Astrocyte (in vitro differentiated cells and primary cell): ENCODE data around the gene MED9. TPM values are rescaled to one million over a fixed set of nuclear protein-coding genes. Genes with fewer than 3 reads are reported as not detected.

ENCODE experiments used
- DNase-seq: peaks from one replicate; pipeline ENCODE4 v3.0.0-alpha.2; 2010; ENCODE audit warnings: low read depth
- FAIRE-seq: peaks from 2 replicates; lab custom pipeline; 2011; peaks lifted over from hg19 to GRCh38; lab: Jason Lieb, UNC
- H2AFZ ChIP-seq: 2 replicates; pipeline ENCODE4 v1.6.0; 2012; ENCODE audit warnings: low read depth, low read length, inconsistent platforms
- H3K27ac ChIP-seq: 2 replicates; pipeline ENCODE4 v1.5.1; 2011; ENCODE audit warnings: low read depth, low read length, inconsistent platforms
- H3K27me3 ChIP-seq: 2 replicates; pipeline ENCODE4 v1.6.0; 2011; ENCODE audit warnings: low read length, inconsistent platforms; ENCODE audit not compliant: insufficient read depth
- H3K36me3 ChIP-seq: 2 replicates; pipeline ENCODE4 v1.5.1; 2011; ENCODE audit warnings: low read length, inconsistent platforms; ENCODE audit not compliant: insufficient read depth
- H3K4me1 ChIP-seq: 2 replicates; pipeline ENCODE4 v1.5.1; 2011; ENCODE audit warnings: low read length, inconsistent platforms; ENCODE audit not compliant: insufficient read depth
- H3K4me2 ChIP-seq: 2 replicates; pipeline ENCODE4 v1.6.0; 2012; ENCODE audit warnings: low read length, inconsistent platforms
- H3K4me3 ChIP-seq: 2 replicates; pipeline ENCODE4 v1.5.1; 2011; ENCODE audit warnings: low read depth, mild to moderate bottlenecking, low read length, inconsistent platforms; ENCODE audit not compliant: insufficient read depth
- H3K79me2 ChIP-seq: 2 replicates; pipeline ENCODE4 v1.6.0; 2012; ENCODE audit warnings: mild to moderate bottlenecking, low read length, inconsistent platforms; ENCODE audit not compliant: insufficient read depth
- H3K9ac ChIP-seq: 2 replicates; pipeline ENCODE4 v1.6.0; 2012; ENCODE audit warnings: mild to moderate bottlenecking, low read length, inconsistent platforms
- H3K9me3 ChIP-seq: 2 replicates; pipeline ENCODE4 v1.5.1; 2012; ENCODE audit warnings: low read depth, mild to moderate bottlenecking, low read length, inconsistent platforms; ENCODE audit not compliant: insufficient read depth
- H4K20me1 ChIP-seq: 2 replicates; pipeline ENCODE4 v1.6.0; 2012; ENCODE audit warnings: low read length, inconsistent platforms; ENCODE audit not compliant: insufficient read depth
- H3K27ac Mint-ChIP-seq: one replicate; pipeline ENCODE4 v1.8.0; 2021; ENCODE audit warnings: mild to moderate bottlenecking, mixed read lengths; ENCODE audit not compliant: unreplicated experiment
- H3K27me3 Mint-ChIP-seq: one replicate; pipeline ENCODE4 v1.8.0; 2021; ENCODE audit warnings: low read depth, mixed read lengths; ENCODE audit not compliant: unreplicated experiment
- H3K36me3 Mint-ChIP-seq: one replicate; pipeline ENCODE4 v1.8.0; 2021; ENCODE audit warnings: low read depth, mixed read lengths; ENCODE audit not compliant: unreplicated experiment
- H3K4me1 Mint-ChIP-seq: one replicate; pipeline ENCODE4 v1.8.0; 2021; ENCODE audit warnings: low read depth, mixed read lengths; ENCODE audit not compliant: unreplicated experiment
- H3K4me3 Mint-ChIP-seq: one replicate; pipeline ENCODE4 v1.8.0; 2021; ENCODE audit warnings: mild to moderate bottlenecking, moderate library complexity, mixed read lengths; ENCODE audit not compliant: unreplicated experiment
- H3K9me3 Mint-ChIP-seq: one replicate; pipeline ENCODE4 v1.8.0; 2021; ENCODE audit warnings: mild to moderate bottlenecking, mixed read lengths; ENCODE audit not compliant: unreplicated experiment
- EZH2 ChIP-seq: IDR thresholded peaks from 2 replicates; pipeline ENCODE4 v1.6.1; 2012; ENCODE audit warnings: mild to moderate bottlenecking, low read length, inconsistent platforms; ENCODE audit not compliant: insufficient read depth
- total RNA-seq: library from RNA; stranded (reverse); gene quantifications from 2 replicates; pipeline ENCODE4 v1.2.1, GENCODE V29; 2021
- TF ChIP-seq, protein P1 (sequence below): IDR thresholded peaks from 2 replicates; pipeline ENCODE4 v1.5.1; 2011; ENCODE audit warnings: low read depth, mild to moderate bottlenecking, inconsistent platforms, low read length, moderate library complexity; ENCODE audit not compliant: insufficient read depth

MED9 gene
- total RNA-seq, 1 donor from 2014 or later = 9.4 TPM

DNA sequence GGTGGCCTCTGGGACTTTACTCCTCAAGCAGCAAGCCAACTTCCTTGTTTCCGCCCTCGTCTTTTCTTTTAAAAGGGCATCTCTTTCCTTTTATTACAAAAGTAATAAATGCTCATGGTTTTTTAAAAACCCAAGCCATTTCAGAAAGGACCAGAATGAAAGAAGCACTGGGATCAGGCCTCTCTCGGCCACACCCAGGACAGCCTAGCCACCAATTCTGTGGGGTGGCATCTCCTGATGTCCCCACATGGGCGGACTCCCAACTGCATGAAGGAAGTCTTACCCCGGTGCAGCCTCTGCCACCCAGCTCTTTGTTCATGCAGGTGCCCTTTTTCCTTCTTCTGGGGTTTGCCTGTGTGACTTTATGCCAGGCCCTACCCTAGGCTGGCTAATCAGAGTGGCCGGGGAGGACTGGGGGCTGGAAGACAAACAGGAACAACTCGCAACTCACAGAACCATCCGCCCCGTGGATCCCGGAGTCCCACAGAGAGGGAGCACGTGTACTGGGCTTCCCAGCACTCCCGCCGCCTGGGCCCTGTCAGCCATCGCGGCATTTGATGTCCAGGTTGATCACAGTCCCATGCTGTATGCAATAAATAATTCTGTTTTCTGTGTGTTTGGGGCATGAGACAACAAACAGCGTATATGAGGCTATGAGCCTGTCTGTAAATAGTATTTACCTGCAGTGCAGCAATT, 22.0 kb downstream of the MED9 start:
- Histone ChIP-seq H3K9me3 (no peaks in the 10 kb centered on the region), H2AFZ (no peak overlapping the region), H4K20me1 (peaks cover 8% of the 10 kb centered on the region), H3K27me3 (peaks cover 10% of the 10 kb centered on the region), H3K79me2 (no peaks in the 10 kb centered on the region), H3K27ac (no peak overlapping the region), H3K9ac (no peak overlapping the region), H3K4me3 (no peak overlapping the region), H3K4me2 (no peak overlapping the region), H3K36me3 (no peaks in the 10 kb centered on the region), H3K4me1 (peaks cover 19% of the 10 kb centered on the region)
- Mint-ChIP-seq H3K27ac (peak overlapping the region; percentile 41), H3K4me1 (peaks cover 3% of the 10 kb centered on the region), H3K4me3 (no peak overlapping the region), H3K9me3 (no peaks in the 10 kb centered on the region), H3K36me3 (peaks cover 5% of the 10 kb centered on the region), H3K27me3 (peaks cover 50% of the 10 kb centered on the region)
- no peak for DNase-seq
- TF ChIP-seq, protein P1, sequence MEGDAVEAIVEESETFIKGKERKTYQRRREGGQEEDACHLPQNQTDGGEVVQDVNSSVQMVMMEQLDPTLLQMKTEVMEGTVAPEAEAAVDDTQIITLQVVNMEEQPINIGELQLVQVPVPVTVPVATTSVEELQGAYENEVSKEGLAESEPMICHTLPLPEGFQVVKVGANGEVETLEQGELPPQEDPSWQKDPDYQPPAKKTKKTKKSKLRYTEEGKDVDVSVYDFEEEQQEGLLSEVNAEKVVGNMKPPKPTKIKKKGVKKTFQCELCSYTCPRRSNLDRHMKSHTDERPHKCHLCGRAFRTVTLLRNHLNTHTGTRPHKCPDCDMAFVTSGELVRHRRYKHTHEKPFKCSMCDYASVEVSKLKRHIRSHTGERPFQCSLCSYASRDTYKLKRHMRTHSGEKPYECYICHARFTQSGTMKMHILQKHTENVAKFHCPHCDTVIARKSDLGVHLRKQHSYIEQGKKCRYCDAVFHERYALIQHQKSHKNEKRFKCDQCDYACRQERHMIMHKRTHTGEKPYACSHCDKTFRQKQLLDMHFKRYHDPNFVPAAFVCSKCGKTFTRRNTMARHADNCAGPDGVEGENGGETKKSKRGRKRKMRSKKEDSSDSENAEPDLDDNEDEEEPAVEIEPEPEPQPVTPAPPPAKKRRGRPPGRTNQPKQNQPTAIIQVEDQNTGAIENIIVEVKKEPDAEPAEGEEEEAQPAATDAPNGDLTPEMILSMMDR = no peak
- TF ChIP-seq EZH2 = no peak
- FAIRE-seq = no peak

DNA sequence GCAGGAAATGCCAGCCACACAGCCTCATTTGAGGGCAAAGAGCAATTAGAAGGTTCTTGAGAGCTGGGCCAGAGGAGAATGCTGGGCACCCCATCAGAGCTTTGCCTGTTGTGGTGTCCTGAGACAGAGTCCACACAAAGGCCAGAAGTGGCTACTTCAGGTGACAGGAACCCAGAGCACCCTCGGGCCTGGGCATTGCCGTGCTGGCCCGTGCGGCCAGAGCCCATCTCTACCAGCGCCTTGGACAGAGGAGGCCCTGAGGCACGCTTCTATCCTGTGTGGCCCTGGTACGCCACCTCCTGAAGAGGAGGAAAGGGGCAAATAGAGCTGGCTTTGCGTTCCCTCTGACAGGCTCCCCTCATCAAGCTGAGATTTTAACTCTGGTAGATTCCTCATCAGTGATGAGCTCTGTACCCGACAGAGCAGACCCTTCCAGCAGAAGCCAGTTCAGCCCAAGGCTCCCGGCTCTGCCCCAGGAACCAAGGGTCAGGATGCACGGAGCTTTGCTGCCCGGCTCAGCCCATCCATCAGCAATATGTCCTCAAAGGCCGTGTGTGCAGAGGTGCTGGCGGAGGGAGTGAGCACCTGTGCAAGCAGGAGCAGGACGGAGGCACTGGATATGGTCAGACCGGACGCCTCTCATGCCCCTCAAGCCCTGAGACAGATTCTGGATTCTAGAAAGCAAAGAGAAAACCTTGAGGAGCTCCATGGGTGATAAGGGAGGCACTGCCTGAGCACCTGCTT, 22.8 kb downstream of the MED9 start:
- peaks cover 5% of the 10 kb centered on the region for H3K36me3 Mint-ChIP-seq
- H3K9me3 ChIP-seq = no peaks in the 10 kb centered on the region
- peaks cover 3% of the 10 kb centered on the region for H3K4me1 Mint-ChIP-seq
- no peaks in the 10 kb centered on the region for H3K9me3 Mint-ChIP-seq
- FAIRE-seq (no peak), DNase-seq (no peak)
- no peak overlapping the region for H3K27ac ChIP-seq
- no peak overlapping the region for H3K27ac Mint-ChIP-seq
- peaks cover 17% of the 10 kb centered on the region for H3K4me1 ChIP-seq
- H3K27me3 Mint-ChIP-seq = peaks cover 55% of the 10 kb centered on the region
- no peak overlapping the region for H3K4me3 Mint-ChIP-seq
- H3K79me2 ChIP-seq = no peaks in the 10 kb centered on the region
- no peaks in the 10 kb centered on the region for H3K36me3 ChIP-seq
- H3K27me3 ChIP-seq = peaks cover 10% of the 10 kb centered on the region
- H4K20me1 ChIP-seq = peaks cover 4% of the 10 kb centered on the region
- H3K4me3 ChIP-seq = no peak overlapping the region
- no peak overlapping the region for H3K9ac ChIP-seq
- H2AFZ ChIP-seq = no peak overlapping the region
- H3K4me2 ChIP-seq = no peak overlapping the region
- no peak for TF ChIP-seq EZH2

DNA sequence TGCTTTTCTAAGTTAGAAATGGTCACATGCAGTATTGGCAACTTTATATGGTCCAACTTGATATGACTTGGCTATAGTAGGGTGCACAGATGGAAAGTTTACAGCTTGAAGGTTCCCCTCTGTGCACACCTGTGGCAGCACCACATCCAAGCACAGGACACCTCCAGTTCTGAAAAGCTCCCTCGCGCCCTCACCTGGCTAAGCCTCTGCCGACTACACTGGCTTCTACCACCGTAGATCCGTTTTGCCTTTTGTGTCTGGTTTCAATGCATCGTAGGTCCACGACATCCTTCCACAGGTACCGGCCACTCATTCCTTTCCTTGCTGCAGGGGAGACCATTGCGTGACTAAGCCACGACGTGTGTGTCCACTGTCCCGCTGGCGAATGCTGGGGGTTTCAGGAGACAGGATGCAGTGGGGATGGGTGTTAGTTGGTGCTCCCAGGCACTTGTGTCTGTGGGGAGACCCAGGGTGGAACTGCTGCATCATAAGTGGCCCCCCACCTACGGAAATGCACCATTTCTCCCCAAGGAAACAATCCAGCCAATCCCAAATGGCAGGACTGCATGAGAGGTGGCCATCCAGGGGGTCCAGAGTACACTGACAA, 24.3 kb downstream of the MED9 start:
- no peak overlapping the region for H3K9ac ChIP-seq
- TF ChIP-seq, protein P1 = no peak
- no peak for TF ChIP-seq EZH2
- peaks cover 6% of the 10 kb centered on the region for H3K4me1 ChIP-seq
- no peak for DNase-seq
- Mint-ChIP-seq H3K27ac (no peak overlapping the region), H3K27me3 (peaks cover 48% of the 10 kb centered on the region), H3K36me3 (peaks cover 5% of the 10 kb centered on the region), H3K9me3 (no peaks in the 10 kb centered on the region), H3K4me1 (peaks cover 3% of the 10 kb centered on the region), H3K4me3 (no peak overlapping the region)
- no peak overlapping the region for H3K4me2 ChIP-seq
- no peak overlapping the region for H2AFZ ChIP-seq
- H3K27me3 ChIP-seq = peaks cover 7% of the 10 kb centered on the region
- H3K79me2 ChIP-seq = no peaks in the 10 kb centered on the region
- no peaks in the 10 kb centered on the region for H4K20me1 ChIP-seq
- no peaks in the 10 kb centered on the region for H3K9me3 ChIP-seq
- no peak for FAIRE-seq
- H3K27ac ChIP-seq = no peak overlapping the region
- no peaks in the 10 kb centered on the region for H3K36me3 ChIP-seq
- no peak overlapping the region for H3K4me3 ChIP-seq
